Pulmonary artery endothelial cell (primary cell): ENCODE measurements around the gene TLE1. TPM values are rescaled to one million over a fixed set of nuclear protein-coding genes. Genes with fewer than 3 reads are reported as not detected.
"Not testable (repeated sequence)": the region's sequence is repeated elsewhere in the genome, so short reads cannot be mapped to it uniquely, and the experiment has no call there.

ENCODE experiments used
- DNase-seq: peaks from one replicate; pipeline ENCODE4 v3.0.0-alpha.2; 2011; ENCODE audit warnings: low read depth, low spot score
- total RNA-seq: library from RNA; depleted of rRNA; stranded (reverse); fragments of >200 nt; gene quantifications from 2 replicates; pipeline ENCODE4 v1.2.3, GENCODE V29; 2014

Gene TLE1
- total RNA-seq, 1 donor from 2014 or later, result 54.5 TPM

- DNase-seq, result no peak
Observed at GRCh38 chr9:81622471-81623255, 66.7 kb downstream of the TLE1 start.

GRCh38 chr9:81621785-81622259 lies 67.5 kb downstream of the TLE1 start:
- DNase-seq, result no peak

- no peak for DNase-seq
Observed at GRCh38 chr9:81621118-81621517, 68.2 kb downstream of the TLE1 start.

GRCh38 chr9:81620002-81620390 lies 69.4 kb downstream of the TLE1 start:
- no peak for DNase-seq

- no peak for DNase-seq
Observed at GRCh38 chr9:81619353-81620001, 69.9 kb downstream of the TLE1 start.

- DNase-seq, result no peak
Observed at GRCh38 chr9:81618923-81619322, 70.4 kb downstream of the TLE1 start.

GRCh38 chr9:81616141-81616540 lies 73.2 kb downstream of the TLE1 start:
- no peak for DNase-seq

- no peak for DNase-seq
Observed at GRCh38 chr9:81614335-81614734, 75.0 kb downstream of the TLE1 start.

GRCh38 chr9:81613002-81613812 lies 76.1 kb downstream of the TLE1 start:
- no peak for DNase-seq

- no peak for DNase-seq
Observed at GRCh38 chr9:81611664-81612063, 77.7 kb downstream of the TLE1 start.

GRCh38 chr9:81610740-81611107 lies 78.6 kb downstream of the TLE1 start:
- DNase-seq, result no peak

- DNase-seq, result no peak
Observed at GRCh38 chr9:81609782-81610739, 79.3 kb downstream of the TLE1 start.

- no peak for DNase-seq
Observed at GRCh38 chr9:81608289-81608657, 81.1 kb downstream of the TLE1 start.

GRCh38 chr9:81607593-81608288 lies 81.6 kb downstream of the TLE1 start:
- DNase-seq, result no peak

GRCh38 chr9:81606261-81606660 lies 83.1 kb downstream of the TLE1 start:
- DNase-seq, result not testable (repeated sequence)

GRCh38 chr9:81605170-81605670 lies 84.1 kb downstream of the TLE1 start:
- DNase-seq, result no peak

GRCh38 chr9:81604306-81605169 lies 84.8 kb downstream of the TLE1 start:
- no peak for DNase-seq

GRCh38 chr9:81602887-81603680 lies 86.3 kb downstream of the TLE1 start:
- no peak for DNase-seq
